ENCODE results near the gene SPECC1. TPM values are rescaled to one million over a fixed set of nuclear protein-coding genes. Genes with fewer than 3 reads are reported as not detected.
"Not testable (repeated sequence)": the region's sequence is repeated elsewhere in the genome, so short reads cannot be mapped to it uniquely, and the experiment has no call there.

The SPECC1 gene
- total RNA-seq, 1 donor from 2014 or later, result 7.5 TPM

GRCh38 chr17:20010936-20011335 lies 1.8 kb downstream of the SPECC1 start:
- Mint-ChIP-seq H3K27me3 (peaks cover 38% of the 10 kb centered on the region), H3K4me1 (peaks cover 13% of the 10 kb centered on the region), H3K9me3 (no peaks in the 10 kb centered on the region), H3K4me3 (peak overlapping the region; percentile 73), H3K27ac (no peak overlapping the region), H3K36me3 (ENCODE audit: low read depth) (no peaks in the 10 kb centered on the region)
- ATAC-seq (ENCODE audit: low read depth), result no peak
- TF ChIP-seq CTCF (IDR thresholded peaks at IDR 0.05), result no peak
- ChIA-PET POLR2A (interaction anchor here (2.2 kb wide), 1 partner anchor 33 kb away, joined by 8 read pairs; the partner anchor contains the start of gene AKAP10), CTCF (interaction anchor here (1.8 kb wide), 1 partner anchor 18 kb away, joined by 9 read pairs; no protein-coding TSS in a partner anchor)
- DNase-seq, result no peak
- intact Hi-C loops (cut with micrococcal nuclease), result no loop called here

- Mint-ChIP-seq H3K4me1 (peaks cover 13% of the 10 kb centered on the region), H3K36me3 (ENCODE audit: low read depth) (no peaks in the 10 kb centered on the region), H3K4me3 (no peak overlapping the region), H3K27ac (no peak overlapping the region), H3K27me3 (peaks cover 31% of the 10 kb centered on the region), H3K9me3 (no peaks in the 10 kb centered on the region)
- no peak for TF ChIP-seq CTCF (IDR thresholded peaks at IDR 0.05)
- no peak for DNase-seq
- ChIA-PET CTCF (interaction anchor here (0.9 kb wide), 2 partner anchors 19 to 89 kb away, joined by 3 read pairs; no protein-coding TSS in a partner anchor), POLR2A (interaction anchor here (0.7 to 2.2 kb wide), 3 partner anchors 31 to 840 kb away, joined by 3 to 8 read pairs (median 3); partner anchors contain the start of gene AKAP10)
- intact Hi-C loops (cut with micrococcal nuclease), result no loop called here
- no peak for ATAC-seq (ENCODE audit: low read depth)
Observed at GRCh38 chr17:20012017-20012536, 2.9 kb downstream of the SPECC1 start.

GRCh38 chr17:20016475-20016992 lies 7.4 kb downstream of the SPECC1 start:
- H3K4me3 Mint-ChIP-seq; H3K4me1 Mint-ChIP-seq; H3K27ac Mint-ChIP-seq; H3K9me3 Mint-ChIP-seq; intact Hi-C loops (cut with micrococcal nuclease); DNase-seq; H3K36me3 Mint-ChIP-seq (ENCODE audit: low read depth); POLR2A ChIA-PET; ATAC-seq (ENCODE audit: low read depth); CTCF ChIA-PET: not testable (repeated sequence)
- peaks cover 38% of the 10 kb centered on the region for H3K27me3 Mint-ChIP-seq

DNA sequence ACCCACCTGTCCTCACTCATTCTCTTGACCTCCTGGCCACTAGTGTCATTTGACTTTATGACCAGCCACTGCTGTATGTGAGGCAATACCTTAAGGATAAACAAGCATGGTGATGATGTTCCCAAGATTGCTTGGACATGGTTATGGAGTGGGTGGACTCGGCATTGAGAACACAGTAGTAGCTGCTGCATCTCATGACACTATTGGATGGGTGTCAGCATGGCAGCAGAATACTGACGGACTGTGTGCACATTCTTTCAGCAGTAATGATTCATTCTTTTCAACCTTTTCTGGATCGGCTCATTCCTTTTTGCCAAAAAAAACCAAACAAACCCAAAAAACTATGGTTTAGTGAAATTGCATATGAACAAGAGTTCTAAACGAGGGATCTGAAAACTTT lies 13.5 kb downstream of the SPECC1 start:
- POLR2A ChIA-PET, result no interaction called here
- DNase-seq (no peak), ATAC-seq (ENCODE audit: low read depth) (no peak)
- H3K4me3 Mint-ChIP-seq, result no peak overlapping the region
- H3K4me1 Mint-ChIP-seq, result no peaks in the 10 kb centered on the region
- CTCF ChIA-PET, result no interaction called here
- H3K27ac Mint-ChIP-seq, result no peak overlapping the region
- H3K27me3 Mint-ChIP-seq, result peaks cover 25% of the 10 kb centered on the region
- H3K36me3 Mint-ChIP-seq (ENCODE audit: low read depth), result no peaks in the 10 kb centered on the region
- intact Hi-C loops (cut with micrococcal nuclease), result no loop called here
- peaks cover 2% of the 10 kb centered on the region for H3K9me3 Mint-ChIP-seq
- TF ChIP-seq CTCF (IDR thresholded peaks at IDR 0.05), result no peak

- H3K27ac Mint-ChIP-seq, result no peak overlapping the region
- H3K4me3 Mint-ChIP-seq, result no peak overlapping the region
- DNase-seq (no peak), ATAC-seq (ENCODE audit: low read depth) (no peak)
- peaks cover 4% of the 10 kb centered on the region for H3K4me1 Mint-ChIP-seq
- TF ChIP-seq CTCF (IDR thresholded peaks at IDR 0.05), result no peak
- ChIA-PET POLR2A (no interaction called here), CTCF (no interaction called here)
- peaks cover 16% of the 10 kb centered on the region for H3K27me3 Mint-ChIP-seq
- H3K9me3 Mint-ChIP-seq, result peaks cover 2% of the 10 kb centered on the region
- intact Hi-C loops (cut with micrococcal nuclease), result no loop called here
- H3K36me3 Mint-ChIP-seq (ENCODE audit: low read depth), result no peaks in the 10 kb centered on the region
Observed at GRCh38 chr17:20026960-20027359, 17.8 kb downstream of the SPECC1 start.

All from activated B cell treated with CpG ODN at 0.5 μM for 24 hours (primary cell).